Measurements from ENCODE around the gene THNSL1. TPM values are rescaled to one million over a fixed set of nuclear protein-coding genes. Genes with fewer than 3 reads are reported as not detected.

Gene THNSL1
- polyA plus RNA-seq, 2 of the 4 experiments (the other 2 are of a cell fraction): 4.8 to 6.1 TPM

DNA sequence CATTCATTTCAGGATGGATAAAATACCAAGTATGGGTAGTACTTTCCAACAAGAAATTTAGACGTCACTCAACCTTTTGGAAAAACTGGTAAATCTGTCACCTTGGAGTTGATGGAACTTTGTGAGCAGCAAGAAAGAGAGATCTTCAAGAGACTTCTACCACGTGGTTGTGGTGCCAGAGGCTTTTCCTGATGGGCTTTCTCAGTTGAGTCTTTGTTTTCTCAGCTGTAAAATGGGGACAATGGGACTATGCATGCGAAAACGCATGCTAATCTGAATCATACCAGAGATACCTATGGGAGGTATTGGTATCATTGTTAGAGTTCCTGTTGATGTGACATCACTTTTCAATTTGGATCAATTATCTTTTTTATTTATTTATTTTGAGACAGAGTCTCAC, 59.4 kb downstream of the THNSL1 start:
- WGBS (ENCODE audit: missing lambda C conversion rate): 73% methylated on average over 4 of the region's 4 CpGs
- Histone ChIP-seq H3K4me3 (no peak overlapping the region), H3K9me3 (no peaks in the 10 kb centered on the region), H3K4me1 (peaks cover 32% of the 10 kb centered on the region), H3K4me2 (no peak overlapping the region), H3K27ac (no peak overlapping the region)
- TF ChIP-seq KDM1A (IDR thresholded peaks at IDR 0.05; ENCODE audit: low read depth) (no peak), RARB (CRISPR knock-in tag; IDR thresholded peaks at IDR 0.05) (no peak)
- ATAC-seq (no peak), FAIRE-seq (no peak), DNase-seq (ENCODE audit: low read depth in 1 of 2, low spot score in 1 of 2) (no peak)
- CTCF ChIA-PET: interaction anchor here (1.2 to 2.2 kb wide), 4 partner anchors 11 to 458 kb away, joined by 3 to 7 read pairs (median 5); no protein-coding TSS in a partner anchor
- POLR2A ChIA-PET: no interaction called here

Other genes with a start within 250 kb of the THNSL1 start
- gene PRTFDC1, start 64.0 kb upstream of the THNSL1 start, polyA plus RNA-seq (2011; rRNA removed): 32.5 and 39.2 TPM in 2 replicates
- 33.1 to 35.6 TPM (median 34.0 TPM) in 3 replicates for gene PRTFDC1, start 64.0 kb upstream of the THNSL1 start, polyA plus RNA-seq (2017; fragmentation: RNase III; extraction: RNeasy Plus Mini Kit Qiagen cat#74134 plus additional on column Dnase treatment)
- gene ENKUR, start 454 bp upstream of the THNSL1 start, polyA plus RNA-seq (2011; rRNA removed): 0.38 and 0.43 TPM in 2 replicates
- 0.28 to 0.30 TPM (median 0.30 TPM) in 3 replicates for gene ENKUR, start 454 bp upstream of the THNSL1 start, polyA plus RNA-seq (2017; fragmentation: RNase III; extraction: RNeasy Plus Mini Kit Qiagen cat#74134 plus additional on column Dnase treatment)
- gene GPR158, start 158.4 kb downstream of the THNSL1 start, polyA plus RNA-seq (2011; rRNA removed): 0.01 and 0.05 TPM in 2 replicates
- 0.03 TPM in 1 of 3 replicates, not detected in the others for gene GPR158, start 158.4 kb downstream of the THNSL1 start, polyA plus RNA-seq (2017; fragmentation: RNase III; extraction: RNeasy Plus Mini Kit Qiagen cat#74134 plus additional on column Dnase treatment)